Measurements from ENCODE around the gene CGRRF1. TPM values are rescaled to one million over a fixed set of nuclear protein-coding genes. Genes with fewer than 3 reads are reported as not detected.
A peak's percentile ranks its signal among the peaks of the same experiment; 100 is the strongest.

The CGRRF1 gene
- total RNA-seq, 1 donor, result 17.3 TPM

DNA sequence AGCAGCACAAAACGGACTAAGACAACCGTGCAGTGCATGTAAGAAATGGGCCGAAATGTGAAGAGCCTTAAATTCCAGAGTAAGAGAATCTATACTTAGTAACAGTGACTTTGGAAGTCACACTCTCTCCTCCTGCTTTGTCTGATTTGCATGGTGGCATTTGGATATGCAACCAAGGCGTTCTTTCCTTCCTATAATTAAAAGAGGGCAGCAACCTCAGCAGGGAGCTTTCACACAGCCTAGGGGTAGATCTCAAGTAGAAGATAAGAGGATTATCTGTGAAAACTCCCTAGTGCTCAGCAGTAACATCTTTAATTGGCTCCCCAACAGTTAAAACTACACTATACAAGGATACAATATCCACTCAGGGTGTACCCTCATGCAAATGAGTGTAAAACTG lies 37.4 kb upstream of the CGRRF1 start:
- TF ChIP-seq, protein P1, sequence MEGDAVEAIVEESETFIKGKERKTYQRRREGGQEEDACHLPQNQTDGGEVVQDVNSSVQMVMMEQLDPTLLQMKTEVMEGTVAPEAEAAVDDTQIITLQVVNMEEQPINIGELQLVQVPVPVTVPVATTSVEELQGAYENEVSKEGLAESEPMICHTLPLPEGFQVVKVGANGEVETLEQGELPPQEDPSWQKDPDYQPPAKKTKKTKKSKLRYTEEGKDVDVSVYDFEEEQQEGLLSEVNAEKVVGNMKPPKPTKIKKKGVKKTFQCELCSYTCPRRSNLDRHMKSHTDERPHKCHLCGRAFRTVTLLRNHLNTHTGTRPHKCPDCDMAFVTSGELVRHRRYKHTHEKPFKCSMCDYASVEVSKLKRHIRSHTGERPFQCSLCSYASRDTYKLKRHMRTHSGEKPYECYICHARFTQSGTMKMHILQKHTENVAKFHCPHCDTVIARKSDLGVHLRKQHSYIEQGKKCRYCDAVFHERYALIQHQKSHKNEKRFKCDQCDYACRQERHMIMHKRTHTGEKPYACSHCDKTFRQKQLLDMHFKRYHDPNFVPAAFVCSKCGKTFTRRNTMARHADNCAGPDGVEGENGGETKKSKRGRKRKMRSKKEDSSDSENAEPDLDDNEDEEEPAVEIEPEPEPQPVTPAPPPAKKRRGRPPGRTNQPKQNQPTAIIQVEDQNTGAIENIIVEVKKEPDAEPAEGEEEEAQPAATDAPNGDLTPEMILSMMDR (IDR thresholded peaks at IDR 0.05; ENCODE audit: insufficient read depth, low read depth, low read length), result no peak
- H3K4me3 ChIP-seq (ENCODE audit: low read depth, low read length), result no peak overlapping the region
- DNase-seq (ENCODE audit: low read depth), result no peak

- DNase-seq (ENCODE audit: low read depth), result no peak
- no peak overlapping the region for H3K4me3 ChIP-seq (ENCODE audit: low read depth, low read length)
- TF ChIP-seq, protein P1 (IDR thresholded peaks at IDR 0.05; ENCODE audit: insufficient read depth, low read depth, low read length), result no peak
Measured at GRCh38 chr14:54474232-54474793, 35.4 kb upstream of the CGRRF1 start.

DNA sequence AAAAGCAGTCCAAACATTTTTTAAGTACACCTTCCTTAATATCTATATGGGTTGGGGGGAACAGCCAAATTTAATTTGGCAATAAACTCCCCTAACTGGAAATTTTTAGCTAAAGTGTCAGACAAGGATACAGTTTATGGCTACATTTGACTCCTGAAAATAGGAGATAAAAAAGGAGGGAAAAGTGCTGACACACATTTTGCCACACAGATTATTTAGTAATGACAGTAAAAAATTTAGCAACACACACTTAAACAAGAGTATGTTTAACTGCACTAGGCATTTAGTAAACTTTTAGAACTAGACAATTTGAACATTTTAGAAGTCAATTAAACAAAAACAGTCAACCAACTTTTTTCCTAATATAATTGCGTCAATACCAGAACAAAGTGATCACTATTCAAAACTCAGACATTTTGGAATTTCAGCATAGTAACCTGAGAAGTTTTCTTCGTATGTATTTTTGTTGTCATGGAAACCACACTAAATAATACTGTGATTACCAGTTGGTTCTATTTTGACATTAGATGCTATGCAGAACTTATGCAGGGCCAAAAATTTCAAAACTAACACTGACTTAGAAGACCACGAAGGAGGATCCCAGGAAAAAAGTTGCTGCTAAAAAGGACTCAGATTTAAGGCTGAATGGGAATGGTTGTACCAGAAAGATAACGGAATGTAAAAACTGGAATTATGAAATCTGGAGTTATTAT lies 34.4 kb upstream of the CGRRF1 start:
- TF ChIP-seq, protein P1 (IDR thresholded peaks at IDR 0.05; ENCODE audit: insufficient read depth, low read depth, low read length), result no peak
- DNase-seq (ENCODE audit: low read depth), result peak; percentile 47
- H3K4me3 ChIP-seq (ENCODE audit: low read depth, low read length), result no peak overlapping the region

DNA sequence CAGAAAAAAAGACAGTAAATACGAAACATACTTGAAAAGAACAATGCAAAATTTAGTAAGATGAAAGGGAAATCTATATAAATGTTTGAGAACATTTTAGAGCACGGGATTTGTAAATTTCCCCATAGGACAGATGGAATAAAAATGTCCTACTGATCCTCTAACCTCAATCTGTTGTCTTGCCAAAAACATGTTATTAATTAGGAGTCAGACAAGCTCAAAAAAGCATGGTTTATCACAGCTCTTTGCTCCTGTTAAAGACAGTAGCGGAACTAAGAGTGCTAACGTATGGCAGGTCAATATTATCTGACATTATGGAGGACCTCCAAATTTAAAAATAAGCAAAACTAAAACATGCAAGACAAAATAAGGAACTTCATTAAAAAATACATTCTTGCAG lies 33.8 kb upstream of the CGRRF1 start:
- DNase-seq (ENCODE audit: low read depth), result no peak
- no peak overlapping the region for H3K4me3 ChIP-seq (ENCODE audit: low read depth, low read length)
- TF ChIP-seq, protein P1 (IDR thresholded peaks at IDR 0.05; ENCODE audit: insufficient read depth, low read depth, low read length), result no peak

- no peak overlapping the region for H3K4me3 ChIP-seq (ENCODE audit: low read depth, low read length)
- TF ChIP-seq, protein P1 (IDR thresholded peaks at IDR 0.05; ENCODE audit: insufficient read depth, low read depth, low read length), result no peak
- peak; percentile 78 for DNase-seq (ENCODE audit: low read depth)
Measured at GRCh38 chr14:54478636-54479215, 31.0 kb upstream of the CGRRF1 start.

- DNase-seq (ENCODE audit: low read depth), result no peak
Measured at GRCh38 chr14:54480830-54481562, 28.7 kb upstream of the CGRRF1 start.

More at GRCh38 chr14:54480830-54481562, 28.7 kb upstream of the CGRRF1 start:
- H3K4me3 ChIP-seq (ENCODE audit: low read depth, low read length), result no peak overlapping the region
- TF ChIP-seq, protein P1 (IDR thresholded peaks at IDR 0.05; ENCODE audit: insufficient read depth, low read depth, low read length), result no peak

Measured in fibroblast of villous mesenchyme (primary cell).